Measurements from ENCODE around the gene RAE1.

DNA sequence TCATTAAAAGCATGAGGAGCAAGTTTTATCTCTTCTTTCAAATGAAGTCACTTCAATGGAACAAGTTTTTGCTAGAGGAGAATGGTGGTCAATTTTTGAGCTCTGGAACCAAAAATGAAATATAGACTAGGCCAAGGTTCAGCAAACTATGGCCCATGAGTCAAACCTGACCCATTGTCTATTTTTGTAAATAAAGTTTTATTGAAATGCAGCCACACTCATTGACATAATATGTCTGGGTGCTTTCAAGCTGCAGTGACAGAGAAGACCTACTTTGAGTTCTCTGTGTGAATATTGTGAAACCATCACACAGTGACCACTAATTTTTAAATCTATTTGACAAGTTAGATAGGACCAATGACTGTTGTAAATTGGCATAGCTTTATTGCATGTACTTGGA lies 13.4 kb downstream of the RAE1 start:
- no peak for TF ChIP-seq POLR2AphosphoS5 (IDR thresholded peaks at IDR 0.05; ENCODE audit: borderline replicate concordance, low read depth, low read length)
- no peak for TF ChIP-seq EZH2 (IDR thresholded peaks at IDR 0.05)
